Measurements from ENCODE around the gene GAL3ST2.
"Not testable (repeated sequence)": the region's sequence is repeated elsewhere in the genome, so short reads cannot be mapped to it uniquely, and the experiment has no call there.

The GAL3ST2 gene

DNA sequence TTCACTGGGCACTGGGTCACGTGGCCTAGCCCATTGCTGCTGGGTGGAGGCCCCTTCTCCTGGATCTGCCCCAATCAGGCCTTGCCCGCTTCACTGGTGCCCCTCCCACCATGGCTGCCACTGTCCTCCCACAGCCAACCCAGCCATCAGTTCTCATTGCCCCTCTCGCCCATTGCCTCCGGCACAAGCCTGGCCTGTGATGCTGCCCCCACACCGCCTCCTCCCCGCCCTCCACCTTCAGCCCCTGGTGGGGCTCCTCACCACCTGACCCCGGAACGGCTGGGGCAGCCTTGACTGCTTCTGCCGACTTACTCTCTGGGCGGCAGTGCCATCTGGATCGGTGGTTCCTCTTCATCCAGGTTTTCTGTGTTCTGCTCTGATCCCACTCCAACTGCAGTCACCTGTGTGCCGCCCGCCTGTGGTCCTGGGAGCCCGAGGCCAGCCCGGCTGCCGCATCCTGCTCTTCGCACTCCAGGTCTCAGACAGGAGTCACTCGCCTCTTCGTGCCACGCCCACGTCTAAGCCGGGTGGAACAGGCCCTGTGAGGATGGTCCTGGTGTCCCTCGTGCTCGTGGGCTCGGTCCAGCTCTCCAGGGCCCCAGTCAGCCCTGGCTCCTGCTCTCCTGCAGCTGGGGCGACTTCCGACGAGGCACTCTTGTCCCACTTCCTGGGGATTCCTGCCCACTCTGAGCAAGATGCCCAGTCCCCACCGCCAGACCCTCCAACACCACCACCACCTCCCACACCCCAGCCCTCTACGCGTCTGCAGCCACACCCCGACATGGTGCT, 28.0 kb upstream of the GAL3ST2 start:
- DNase-seq (ENCODE audit: low read depth in 2 of 2), result no peak

GRCh38 chr2:241750076-241750840, 26.4 kb upstream of the GAL3ST2 start:
- no peak for DNase-seq (ENCODE audit: low read depth in 2 of 2)

DNA sequence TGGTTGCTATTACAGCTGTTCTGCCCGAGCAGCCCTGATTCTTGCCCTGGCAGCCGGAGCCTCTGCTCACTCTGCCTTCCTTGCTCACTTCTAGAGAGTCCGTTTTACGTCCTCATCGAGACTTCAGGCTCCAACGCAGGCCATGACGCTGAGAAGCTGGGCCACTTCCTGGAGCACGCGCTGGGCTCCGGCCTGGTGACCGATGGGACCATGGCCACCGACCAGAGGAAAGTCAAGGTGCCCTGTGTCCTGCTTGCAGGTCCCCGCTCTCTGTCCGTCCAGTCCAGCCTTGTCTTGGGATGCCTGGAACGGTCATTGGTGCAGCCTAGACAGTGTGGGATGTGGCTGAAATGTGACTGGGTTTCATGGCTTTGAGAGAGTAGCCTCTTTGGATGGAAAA, 25.5 kb upstream of the GAL3ST2 start:
- no peak for DNase-seq (ENCODE audit: low read depth in 2 of 2)

DNA sequence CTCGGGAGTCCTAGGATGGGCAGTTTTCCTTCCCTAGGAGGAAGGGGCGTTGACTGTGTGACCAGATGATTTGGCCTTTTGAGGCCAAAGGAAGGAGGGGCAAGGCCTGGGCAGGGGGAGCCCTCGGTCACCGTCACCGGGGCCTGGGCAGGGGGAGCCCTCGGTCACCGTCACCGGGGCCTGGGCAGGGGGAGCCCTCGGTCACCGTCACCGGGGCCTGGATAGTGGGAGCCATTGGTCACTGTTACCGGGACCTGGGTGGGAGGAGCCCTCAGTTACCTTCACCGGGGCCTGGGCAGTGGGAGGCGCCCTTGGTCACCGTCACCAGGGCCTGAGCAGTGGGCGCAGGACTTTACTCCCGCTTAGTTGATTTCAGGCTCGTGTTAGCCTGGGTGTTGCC, 24.8 kb upstream of the GAL3ST2 start:
- no peak for DNase-seq (ENCODE audit: low read depth in 2 of 2)

DNA sequence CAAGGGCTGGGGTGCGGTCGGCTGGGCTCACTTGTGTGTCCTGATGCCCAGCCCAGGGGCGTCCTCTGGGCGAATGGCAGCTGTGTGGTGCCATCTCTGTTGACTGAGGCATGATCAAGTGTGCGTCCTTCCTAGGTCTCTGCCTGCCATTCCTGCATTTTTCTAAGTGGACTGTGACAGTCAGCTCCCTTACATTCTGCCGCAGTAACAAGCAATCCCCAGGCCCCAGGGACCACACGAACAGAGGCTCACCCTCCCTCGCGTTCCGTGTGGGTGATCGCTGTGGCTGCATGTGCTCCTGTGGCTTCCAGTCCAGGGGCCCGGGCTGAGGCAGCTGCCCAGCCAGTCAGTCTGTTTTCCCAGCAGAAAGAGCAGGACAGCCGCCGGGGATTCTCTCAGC, 24.4 kb upstream of the GAL3ST2 start:
- no peak for DNase-seq (ENCODE audit: low read depth in 2 of 2)

DNA sequence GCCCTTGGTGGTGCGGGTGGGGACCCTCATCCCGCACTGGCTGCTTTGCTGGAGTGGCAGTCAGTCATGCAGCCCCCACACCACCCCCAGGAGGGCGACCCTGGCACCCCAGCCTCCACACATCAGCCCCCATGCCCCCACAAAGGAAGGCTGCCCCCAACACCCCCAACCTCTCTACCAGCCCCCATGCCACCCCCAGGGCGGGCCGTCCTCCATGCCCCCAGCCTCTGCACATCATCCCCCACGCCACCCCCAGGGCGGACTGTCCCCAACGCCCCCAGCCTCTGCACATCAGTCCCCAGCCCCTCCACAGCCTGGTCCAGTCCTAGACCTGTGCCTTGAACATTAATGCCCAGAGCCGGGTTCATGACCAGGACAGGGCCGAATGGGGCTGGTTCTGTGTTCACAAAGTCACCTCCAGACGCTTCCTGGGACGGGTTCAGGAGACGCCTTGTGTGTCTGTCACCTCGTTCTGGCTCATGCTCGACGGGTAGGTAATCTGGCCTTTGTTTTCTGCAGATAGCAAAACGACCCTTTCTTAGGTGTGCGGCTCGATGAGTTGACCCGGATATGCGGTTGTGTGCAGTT, 23.8 kb upstream of the GAL3ST2 start:
- no peak for DNase-seq (ENCODE audit: low read depth in 2 of 2)

DNA sequence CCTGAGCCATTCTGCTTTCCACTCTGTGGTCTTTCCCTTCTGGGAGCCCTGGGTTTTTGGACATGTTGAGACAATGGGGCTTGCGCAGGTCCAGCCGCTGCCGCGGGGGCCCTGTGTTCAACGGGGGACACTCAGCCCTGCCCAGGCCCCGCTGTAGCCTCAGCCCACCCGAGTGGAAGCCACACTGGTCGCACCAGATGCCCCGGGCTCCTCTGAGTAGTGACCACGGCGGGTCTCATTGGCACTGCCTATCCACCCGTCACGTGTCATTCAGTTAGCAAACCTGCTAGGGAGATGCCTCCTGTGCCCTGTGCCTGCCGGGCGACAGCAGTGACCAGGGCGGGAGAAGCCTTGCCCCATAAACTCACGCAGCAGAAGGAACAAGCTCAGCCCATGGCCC, 23.1 kb upstream of the GAL3ST2 start:
- no peak for DNase-seq (ENCODE audit: low read depth in 2 of 2)

- DNase-seq (ENCODE audit: low read depth in 2 of 2), result no peak
Observed at GRCh38 chr2:241754042-241754441, 22.6 kb upstream of the GAL3ST2 start.

- no peak for DNase-seq (ENCODE audit: low read depth in 2 of 2)
Observed at GRCh38 chr2:241755166-241755565, 21.5 kb upstream of the GAL3ST2 start.

- no peak for DNase-seq (ENCODE audit: low read depth in 2 of 2)
Observed at GRCh38 chr2:241755777-241756176, 20.8 kb upstream of the GAL3ST2 start.

DNA sequence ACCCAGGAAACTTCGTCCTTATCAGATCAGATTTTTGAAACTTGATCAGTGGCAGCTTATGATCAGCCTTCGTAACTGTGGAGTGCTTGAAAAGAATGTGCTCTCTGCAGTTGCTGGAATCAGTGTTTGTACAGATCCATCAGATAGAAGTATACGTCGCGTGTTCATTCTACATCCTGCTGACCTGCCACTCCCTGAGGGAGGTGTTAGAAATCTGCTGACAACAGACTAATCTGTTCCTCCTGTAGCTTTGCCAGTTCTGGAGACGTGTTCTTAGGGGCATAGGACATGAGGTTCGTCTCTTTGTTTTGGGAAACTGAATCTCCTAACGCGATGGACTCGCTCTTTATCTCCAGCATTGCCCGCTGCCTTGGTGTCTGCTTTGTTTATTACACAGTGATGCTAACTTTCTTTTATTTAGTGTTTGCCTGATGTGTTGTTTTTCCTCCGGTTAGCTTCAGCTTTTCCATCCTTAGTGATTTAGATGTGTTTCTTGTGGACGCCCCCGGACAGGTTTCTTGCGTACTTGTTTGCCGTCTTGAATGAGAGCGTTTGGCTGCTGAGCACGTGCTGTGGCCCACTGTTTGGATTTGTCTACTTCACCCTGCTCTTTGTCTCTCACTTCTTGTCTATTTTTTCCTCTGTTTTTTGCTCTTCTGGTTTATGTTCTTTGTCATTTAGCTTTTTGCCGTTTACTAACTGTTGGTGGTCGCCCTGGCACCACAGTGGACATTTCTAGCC, 17.4 kb upstream of the GAL3ST2 start:
- no peak for DNase-seq (ENCODE audit: low read depth in 2 of 2)

DNA sequence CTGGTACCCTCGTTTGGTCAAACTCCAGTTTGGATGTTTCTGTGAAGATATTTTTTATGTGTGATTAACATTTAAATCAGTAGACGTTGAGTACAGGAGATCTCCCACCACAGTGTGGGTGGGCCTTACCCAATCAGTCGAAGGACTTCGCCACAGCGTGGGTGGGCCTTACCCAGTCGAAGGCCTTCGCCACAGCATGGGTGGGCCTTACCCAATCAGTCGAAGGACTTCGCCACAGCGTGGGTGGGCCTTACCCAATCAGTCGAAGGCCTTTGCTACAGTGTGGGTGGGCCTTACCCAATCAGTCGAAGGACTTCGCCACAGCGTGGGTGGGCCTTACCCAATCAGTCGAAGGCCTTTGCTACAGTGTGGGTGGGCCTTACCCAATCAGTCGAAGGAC, 16.7 kb upstream of the GAL3ST2 start:
- DNase-seq (ENCODE audit: low read depth in 2 of 2), result not testable (repeated sequence)

GRCh38 chr2:241760301-241760771, 16.3 kb upstream of the GAL3ST2 start:
- DNase-seq (ENCODE audit: low read depth in 2 of 2), result no peak

DNA sequence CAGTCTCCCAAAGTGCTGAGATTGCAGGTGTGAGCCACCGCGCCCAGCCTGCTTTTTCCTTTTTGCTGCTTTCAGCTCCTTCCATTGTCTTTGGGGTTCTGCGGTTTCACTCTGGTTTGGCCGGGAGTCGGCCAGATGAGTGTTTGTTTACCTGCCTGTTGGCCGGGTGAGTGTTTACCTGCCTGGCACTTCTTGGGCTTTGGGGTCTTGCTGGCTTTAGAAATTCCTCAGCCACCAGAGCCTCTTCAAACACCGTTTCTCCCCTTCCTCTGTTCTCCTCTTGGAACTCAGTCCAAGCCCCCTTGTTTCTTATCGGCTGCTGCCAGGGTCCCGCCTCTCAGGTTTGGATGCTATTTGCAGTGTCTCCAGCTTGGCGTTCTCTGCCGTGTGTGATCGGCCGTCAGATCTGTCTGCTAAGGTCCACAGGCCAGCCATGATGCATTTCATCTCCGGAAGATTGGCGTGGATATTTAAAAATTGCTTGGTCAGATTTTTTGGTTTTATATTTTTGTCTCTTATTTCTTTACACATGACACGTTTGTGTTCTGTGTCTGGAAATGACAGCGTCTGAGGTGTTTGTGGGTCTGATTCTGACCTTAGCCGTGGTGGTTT, 14.2 kb upstream of the GAL3ST2 start:
- no peak for DNase-seq (ENCODE audit: low read depth in 2 of 2)

DNA sequence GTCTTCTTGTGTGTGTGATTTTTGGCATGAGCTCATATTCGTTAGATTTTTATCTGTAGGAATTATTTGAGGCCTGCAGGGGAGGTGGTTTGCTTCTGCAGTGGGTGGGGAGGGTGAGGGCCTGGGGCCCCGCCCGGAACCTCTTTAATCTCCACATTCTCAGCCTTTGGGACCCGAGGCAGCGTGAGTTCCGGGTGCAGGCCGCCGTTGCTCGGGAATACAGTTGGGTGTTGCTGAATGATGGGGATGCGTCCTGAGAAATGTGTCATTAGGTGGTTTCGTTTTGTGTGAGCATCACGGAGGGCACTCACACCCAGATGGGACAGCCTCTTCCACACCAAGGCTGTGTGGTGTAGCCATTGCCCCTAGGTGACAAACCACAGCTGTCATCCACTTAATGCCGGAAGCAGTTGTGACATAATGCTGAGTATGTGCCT, 13.7 kb upstream of the GAL3ST2 start:
- no peak for DNase-seq (ENCODE audit: low read depth in 2 of 2)

DNA sequence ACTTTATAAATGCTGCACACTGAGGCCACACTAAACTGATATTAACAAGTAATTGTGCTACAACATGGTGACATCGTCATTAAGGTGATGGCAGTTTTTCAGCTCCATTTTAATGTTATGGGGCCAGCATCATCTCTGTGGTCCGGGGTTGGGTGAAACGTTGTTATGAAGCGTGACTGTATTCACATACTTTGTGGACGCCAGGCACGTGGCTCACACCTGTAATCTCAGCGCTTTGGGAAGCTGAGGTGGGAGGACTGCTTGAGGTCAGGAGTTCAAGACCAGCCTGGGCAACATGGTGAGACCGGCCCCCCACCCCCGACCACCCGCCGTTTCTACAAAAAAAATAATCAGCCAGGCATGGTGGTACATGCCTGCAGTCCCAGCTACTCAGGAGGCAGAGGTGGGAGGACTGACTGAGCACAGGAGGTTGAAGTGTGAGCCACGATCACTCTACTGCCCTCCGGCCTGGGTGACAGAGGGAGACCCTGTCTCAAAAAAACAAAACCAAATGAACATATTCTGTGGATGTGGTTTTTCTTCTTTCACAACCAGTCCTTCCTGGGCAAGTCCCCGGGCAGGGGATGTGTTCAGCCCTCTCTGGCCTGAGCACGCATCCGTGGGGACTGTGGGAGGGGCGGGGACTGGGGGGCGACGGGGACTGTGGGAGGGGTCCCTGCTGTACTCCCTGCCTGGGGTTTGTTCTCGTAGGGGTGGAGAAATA, 12.9 kb upstream of the GAL3ST2 start:
- DNase-seq (ENCODE audit: low read depth in 2 of 2), result no peak

DNA sequence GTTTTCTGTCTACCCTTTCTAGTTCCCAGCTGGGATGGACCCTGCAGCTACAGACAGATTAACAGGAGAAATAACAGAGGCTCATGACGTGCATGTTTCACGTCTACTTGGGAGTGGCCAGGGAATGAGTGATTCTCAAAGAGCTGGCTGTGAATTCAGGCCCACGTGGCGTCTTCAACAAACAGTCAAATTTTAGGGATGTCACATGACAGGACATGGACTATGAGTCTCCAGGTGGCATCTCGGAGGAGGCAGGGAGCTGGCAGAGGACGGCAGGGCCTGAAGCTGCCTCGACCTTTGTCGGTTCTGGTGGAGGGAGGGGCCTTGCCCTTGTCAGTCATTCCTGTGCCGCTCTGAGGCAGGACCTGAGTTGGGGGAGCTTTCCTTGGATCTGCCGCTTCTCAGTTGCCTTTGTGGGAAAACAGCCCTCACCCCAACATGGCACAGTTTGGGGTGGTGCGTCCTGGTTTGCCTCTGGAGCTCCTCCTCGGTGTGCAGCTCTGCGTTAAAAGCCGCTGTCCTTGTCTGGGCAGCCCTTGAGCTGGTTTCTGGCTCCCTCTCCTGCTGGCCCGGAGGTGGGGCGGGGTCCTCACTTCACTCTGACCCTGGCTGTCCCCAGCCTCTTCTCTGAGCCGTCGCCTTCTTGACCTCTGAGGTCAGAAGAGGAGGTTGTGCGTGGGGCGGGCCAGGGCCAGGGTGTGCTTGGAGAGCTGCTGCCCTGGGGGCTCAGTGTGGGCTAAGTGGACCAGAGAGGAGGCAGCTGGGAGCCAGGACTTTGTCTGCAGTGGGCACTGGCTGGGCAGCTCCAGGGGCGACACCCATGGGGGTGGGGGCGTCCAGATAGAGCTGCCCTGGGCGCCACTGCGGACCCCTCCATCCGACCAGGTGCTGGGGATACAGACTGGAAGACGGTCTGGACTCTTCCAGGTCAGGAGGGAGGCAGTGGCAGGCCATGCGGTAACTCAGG, 12.1 kb upstream of the GAL3ST2 start:
- no peak for DNase-seq (ENCODE audit: low read depth in 2 of 2)

DNA sequence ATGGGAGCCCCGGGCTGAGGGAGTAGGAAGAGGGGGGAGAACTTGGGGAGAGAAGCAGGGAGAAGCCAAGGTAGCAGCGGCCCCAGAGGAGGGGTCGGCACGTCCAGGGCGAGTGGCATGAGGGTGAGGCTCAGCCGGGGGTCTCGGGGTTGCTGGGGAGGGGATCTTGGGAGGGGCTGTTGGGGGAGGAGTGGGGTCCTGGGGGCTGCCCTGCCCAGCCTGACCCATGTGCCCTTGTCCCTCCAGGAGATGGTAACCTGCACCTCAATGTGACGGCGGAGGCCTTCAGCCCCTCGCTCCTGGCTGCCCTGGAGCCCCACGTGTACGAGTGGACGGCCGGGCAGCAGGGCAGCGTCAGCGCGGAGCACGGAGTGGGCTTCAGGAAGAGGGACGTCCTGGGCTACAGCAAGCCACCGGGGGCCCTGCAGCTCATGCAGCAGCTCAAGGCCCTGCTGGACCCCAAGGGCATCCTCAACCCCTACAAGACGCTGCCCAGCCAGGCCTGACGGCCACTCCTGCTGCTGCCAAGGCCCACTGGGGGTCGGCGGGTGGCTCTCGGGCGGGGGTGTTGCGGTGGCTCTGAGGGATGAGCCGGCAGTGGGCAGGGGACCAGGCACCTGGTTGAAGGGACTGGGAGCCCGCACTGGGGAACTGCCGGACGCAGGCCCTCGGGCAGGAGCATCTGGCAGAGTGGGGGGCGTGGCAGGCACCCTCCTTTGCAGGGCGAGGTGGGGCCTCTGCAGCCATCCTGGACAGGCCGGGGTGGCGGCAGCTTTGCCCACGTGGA, 9.0 kb upstream of the GAL3ST2 start:
- DNase-seq (ENCODE audit: low read depth in 2 of 2), result no peak

GRCh38 chr2:241768251-241768711, 8.3 kb upstream of the GAL3ST2 start:
- DNase-seq (ENCODE audit: low read depth in 2 of 2), result no peak

All from stimulated activated CD4-positive, alpha-beta T cell treated with anti-CD3 and anti-CD28 coated beads, Interleukin-1b, Interleukin-23, amount 100 ng/mL, for 1 hour (primary cell).